AML-193 (cell line): ENCODE measurements around the gene HID1.
"Not testable (repeated sequence)": the region's sequence is repeated elsewhere in the genome, so short reads cannot be mapped to it uniquely, and the experiment has no call there.

Source experiments
- DNase-seq, 2 experiments: peaks; one replicate each; lab custom pipeline; 2025; lab: John Stamatoyannopoulos, UW

HID1 gene

GRCh38 chr17:75001915-75002843 is 29.6 kb upstream of the HID1 start:
- DNase-seq = no peak

- DNase-seq = no peak
Observed at GRCh38 chr17:74999523-74999922, 27.0 kb upstream of the HID1 start.

- DNase-seq = no peak
Observed at GRCh38 chr17:74998783-74999182, 26.2 kb upstream of the HID1 start.

GRCh38 chr17:74995847-74996246 is 23.3 kb upstream of the HID1 start:
- DNase-seq = no peak

- DNase-seq = no peak
Observed at GRCh38 chr17:74994440-74994839, 21.9 kb upstream of the HID1 start.

- DNase-seq = no peak
Observed at GRCh38 chr17:74992223-74992622, 19.7 kb upstream of the HID1 start.

- DNase-seq = no peak
Observed at GRCh38 chr17:74990581-74991105, 18.1 kb upstream of the HID1 start.

- DNase-seq = peak in 1 of 2 experiments; percentile 19
Observed at GRCh38 chr17:74987909-74988711, 15.6 kb upstream of the HID1 start.

- DNase-seq = peak; percentile 96
Observed at GRCh38 chr17:74987418-74987908, 14.9 kb upstream of the HID1 start, which contains the start of gene CDR2L. CDR2L (plus strand) TSS chr17:74987632; CDS start chr17:74988044, 412 bp downstream.

GRCh38 chr17:74986206-74986576 is 13.6 kb upstream of the HID1 start:
- DNase-seq = no peak

- not testable (repeated sequence) for DNase-seq
Observed at GRCh38 chr17:74982663-74983313, 10.2 kb upstream of the HID1 start.

- DNase-seq = peak; percentile 31 to 36
Observed at GRCh38 chr17:74981979-74982662, 9.6 kb upstream of the HID1 start.

GRCh38 chr17:74981318-74981978 is 8.9 kb upstream of the HID1 start:
- no peak for DNase-seq

- DNase-seq = no peak
Observed at GRCh38 chr17:74979408-74980146, 7.0 kb upstream of the HID1 start.

GRCh38 chr17:74978240-74978639 is 5.7 kb upstream of the HID1 start:
- no peak for DNase-seq

- DNase-seq = no peak
Observed at GRCh38 chr17:74977802-74978201, 5.2 kb upstream of the HID1 start.

- DNase-seq = no peak
Observed at GRCh38 chr17:74975943-74976342, 3.4 kb upstream of the HID1 start.

GRCh38 chr17:74972973-74973328 is 392 bp upstream of the HID1 start:
- DNase-seq = no peak

GRCh38 chr17:74971842-74972106 is 785 bp downstream of the HID1 start:
- no peak for DNase-seq

- DNase-seq = no peak
Observed at GRCh38 chr17:74971069-74971841, 1.3 kb downstream of the HID1 start.
